Fibroblast of lung (primary cell): ENCODE data around the gene GAB2. TPM values are rescaled to one million over a fixed set of nuclear protein-coding genes. Genes with fewer than 3 reads are reported as not detected.

Experiments
- DNase-seq, 2 donors: peaks; one replicate each; pipeline versions ENCODE4 v3.0.0 to v3.0.0-alpha.2; 2010; ENCODE audit warnings: low read depth in 2 of 2
- H2AFZ ChIP-seq: 2 replicates; pipeline ENCODE4 v1.5.1; 2012; ENCODE audit warnings: low read length, control low read depth, inconsistent platforms
- H3K27ac ChIP-seq: 2 replicates; pipeline ENCODE4 v1.5.1; 2011; ENCODE audit warnings: low read length, control low read depth; ENCODE audit not compliant: insufficient read depth
- H3K27me3 ChIP-seq: 2 replicates; pipeline ENCODE4 v1.5.1; 2011; ENCODE audit warnings: mild to moderate bottlenecking, low read length; ENCODE audit not compliant: control insufficient read depth, insufficient read depth
- H3K36me3 ChIP-seq: 2 replicates; pipeline ENCODE4 v1.5.1; 2011; ENCODE audit warnings: low read length; ENCODE audit not compliant: control insufficient read depth, insufficient read depth
- H3K4me1 ChIP-seq: 2 replicates; pipeline ENCODE4 v1.5.1; 2011; ENCODE audit warnings: low read length; ENCODE audit not compliant: control insufficient read depth, insufficient read depth; ENCODE audit errors: extremely low read depth
- H3K4me2 ChIP-seq: 2 replicates; pipeline ENCODE4 v1.5.1; 2011; ENCODE audit warnings: low read length, control low read depth; ENCODE audit not compliant: insufficient read depth; ENCODE audit errors: extremely low read depth
- H3K4me3 ChIP-seq, 4 experiments: fragments of 200-600 bp in 1 of 4; sonication (generic) in 1 of 4; replicated peaks in 1 of 4; 2 replicates each; pipeline ENCODE4 v1.5.1; 2011 to 2016; ENCODE audit warnings: low read length in 4 of 4, low read depth in 3 of 4, mild to moderate bottlenecking in 3 of 4, control low read depth in 2 of 4, inconsistent platforms in 1 of 4, mixed read lengths in 1 of 4; ENCODE audit not compliant: insufficient read depth in 1 of 4; ENCODE audit errors: control extremely low read depth in 1 of 4
- H3K79me2 ChIP-seq: 2 replicates; pipeline ENCODE4 v1.5.1; 2012; ENCODE audit warnings: mild to moderate bottlenecking, low read length, inconsistent platforms; ENCODE audit not compliant: control insufficient read depth, insufficient read depth
- H3K9ac ChIP-seq: 2 replicates; pipeline ENCODE4 v1.5.1; 2011; ENCODE audit warnings: mild to moderate bottlenecking, low read length, control low read depth; ENCODE audit not compliant: insufficient read depth
- H3K9me3 ChIP-seq: 2 replicates; pipeline ENCODE4 v1.5.1; 2012; ENCODE audit warnings: low read depth, low read length; ENCODE audit not compliant: control insufficient read depth, insufficient read depth
- H4K20me1 ChIP-seq: 2 replicates; pipeline ENCODE4 v1.5.1; 2011; ENCODE audit warnings: low read length; ENCODE audit not compliant: control insufficient read depth, insufficient read depth; ENCODE audit errors: extremely low read depth
- EZH2 ChIP-seq: IDR thresholded peaks from 2 replicates; pipeline ENCODE4 v1.5.1; 2012; ENCODE audit warnings: low read length, control low read depth, mild to moderate bottlenecking; ENCODE audit errors: missing control alignments
- polyA plus RNA-seq, 2 donors: library from polyadenylated mRNA; depleted of rRNA in 1 of 2; stranded (reverse) in 1 of 2; unstranded in 1 of 2; fragments of >200 nt; gene quantifications; 2 replicates each; pipeline ENCODE4 v1.2.1, GENCODE V29; 2011 to 2012; ENCODE audit warnings: missing spikeins in 1 of 2
- total RNA-seq: library from RNA; depleted of rRNA; stranded (reverse); fragments of >200 nt; gene quantifications from 2 replicates; pipeline ENCODE4 v1.2.1, GENCODE V29; 2014
- TF ChIP-seq, protein P1 (sequence below), 2 donors: IDR thresholded peaks in 1 of 2; conservative IDR thresholded peaks in 1 of 2; 1 replicate in 1 of 2; 2 replicates in 1 of 2; pipeline ENCODE4 v1.5.1; 2011 to 2012; ENCODE audit warnings: low read length in 2 of 2, control low read depth in 1 of 2, inconsistent platforms in 1 of 2, low read depth in 1 of 2, mild to moderate bottlenecking in 1 of 2

The GAB2 gene
- total and polyA plus RNA-seq, 2 donors (not counting 1 experiment from before 2014, with no cell fraction given): 7.1 to 14.0 TPM

GRCh38 chr11:78459738-78460137 lies 42.1 kb upstream of the GAB2 start:
- Histone ChIP-seq H3K9ac (no peak overlapping the region), H3K9me3 (no peaks in the 10 kb centered on the region), H4K20me1 (no peaks in the 10 kb centered on the region), H3K79me2 (no peaks in the 10 kb centered on the region), H3K4me3 (no peak overlapping the region), H3K27me3 (no peaks in the 10 kb centered on the region), H3K36me3 (no peaks in the 10 kb centered on the region), H3K4me1 (peaks cover 2% of the 10 kb centered on the region), H3K27ac (no peak overlapping the region), H2AFZ (no peak overlapping the region), H3K4me2 (no peak overlapping the region)
- TF ChIP-seq, protein P1, sequence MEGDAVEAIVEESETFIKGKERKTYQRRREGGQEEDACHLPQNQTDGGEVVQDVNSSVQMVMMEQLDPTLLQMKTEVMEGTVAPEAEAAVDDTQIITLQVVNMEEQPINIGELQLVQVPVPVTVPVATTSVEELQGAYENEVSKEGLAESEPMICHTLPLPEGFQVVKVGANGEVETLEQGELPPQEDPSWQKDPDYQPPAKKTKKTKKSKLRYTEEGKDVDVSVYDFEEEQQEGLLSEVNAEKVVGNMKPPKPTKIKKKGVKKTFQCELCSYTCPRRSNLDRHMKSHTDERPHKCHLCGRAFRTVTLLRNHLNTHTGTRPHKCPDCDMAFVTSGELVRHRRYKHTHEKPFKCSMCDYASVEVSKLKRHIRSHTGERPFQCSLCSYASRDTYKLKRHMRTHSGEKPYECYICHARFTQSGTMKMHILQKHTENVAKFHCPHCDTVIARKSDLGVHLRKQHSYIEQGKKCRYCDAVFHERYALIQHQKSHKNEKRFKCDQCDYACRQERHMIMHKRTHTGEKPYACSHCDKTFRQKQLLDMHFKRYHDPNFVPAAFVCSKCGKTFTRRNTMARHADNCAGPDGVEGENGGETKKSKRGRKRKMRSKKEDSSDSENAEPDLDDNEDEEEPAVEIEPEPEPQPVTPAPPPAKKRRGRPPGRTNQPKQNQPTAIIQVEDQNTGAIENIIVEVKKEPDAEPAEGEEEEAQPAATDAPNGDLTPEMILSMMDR (conservative IDR thresholded peaks at IDR 0.05 in 1 of 2, IDR thresholded peaks at IDR 0.05 in 1 of 2; ENCODE audit: low read depth in 1 of 2, low read length in 2 of 2): no peak
- no peak for TF ChIP-seq EZH2
- no peak for DNase-seq

- Histone ChIP-seq H3K4me1 (peaks cover 2% of the 10 kb centered on the region), H3K4me3 (no peak overlapping the region), H3K9ac (no peak overlapping the region), H3K27me3 (no peaks in the 10 kb centered on the region), H3K9me3 (no peaks in the 10 kb centered on the region), H4K20me1 (no peaks in the 10 kb centered on the region), H3K36me3 (no peaks in the 10 kb centered on the region), H2AFZ (no peak overlapping the region), H3K4me2 (no peak overlapping the region), H3K79me2 (no peaks in the 10 kb centered on the region), H3K27ac (no peak overlapping the region)
- TF ChIP-seq, protein P1 (conservative IDR thresholded peaks at IDR 0.05 in 1 of 2, IDR thresholded peaks at IDR 0.05 in 1 of 2; ENCODE audit: low read depth in 1 of 2, low read length in 2 of 2): no peak
- no peak for TF ChIP-seq EZH2
- no peak for DNase-seq
Measured at GRCh38 chr11:78457448-78457847, 39.8 kb upstream of the GAB2 start.

DNA sequence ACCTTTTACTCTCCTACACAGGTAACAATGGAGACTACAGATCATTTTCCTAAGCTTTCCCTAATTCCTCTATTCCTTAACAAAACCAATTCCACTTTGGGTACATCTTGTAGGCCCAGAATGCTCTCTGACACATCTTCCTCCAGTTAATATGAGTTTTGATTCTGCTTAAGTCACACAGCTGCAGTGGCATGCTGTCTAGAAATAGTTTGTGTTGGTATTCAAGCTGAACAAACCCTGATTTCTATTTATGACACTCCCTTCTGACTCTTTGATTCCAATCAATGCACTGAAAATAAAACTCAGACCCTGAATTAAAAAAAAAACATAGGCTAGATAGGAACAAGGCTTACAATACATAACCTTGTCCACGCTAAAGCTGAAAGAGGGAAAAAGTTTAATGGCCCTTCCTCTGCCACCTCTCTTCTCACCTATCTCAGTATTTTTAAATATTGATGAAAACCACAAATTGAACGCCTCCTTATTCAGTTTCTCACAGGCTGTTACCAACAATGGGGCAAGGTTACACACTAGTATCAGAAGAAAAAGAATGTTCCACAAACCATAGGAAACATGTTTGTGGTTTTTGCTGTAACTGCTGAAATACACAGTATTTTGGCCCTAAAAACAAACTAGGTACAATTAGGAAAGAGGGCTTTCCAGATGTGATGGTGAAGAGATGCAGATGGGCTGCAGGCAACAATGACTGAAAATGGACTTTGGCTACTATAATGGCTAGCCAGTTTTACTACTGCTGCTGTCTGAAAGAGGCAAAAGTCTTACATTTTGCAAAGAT lies 35.7 kb upstream of the GAB2 start:
- H2AFZ ChIP-seq: no peak overlapping the region
- H3K9me3 ChIP-seq: no peaks in the 10 kb centered on the region
- peak; percentile 52 to 66 for DNase-seq
- H3K27me3 ChIP-seq: no peaks in the 10 kb centered on the region
- H4K20me1 ChIP-seq: no peaks in the 10 kb centered on the region
- H3K4me3 ChIP-seq: no peak overlapping the region
- H3K4me1 ChIP-seq: no peaks in the 10 kb centered on the region
- H3K9ac ChIP-seq: no peak overlapping the region
- H3K27ac ChIP-seq: no peak overlapping the region
- no peak overlapping the region for H3K4me2 ChIP-seq
- no peaks in the 10 kb centered on the region for H3K36me3 ChIP-seq
- no peaks in the 10 kb centered on the region for H3K79me2 ChIP-seq
- TF ChIP-seq, protein P1 (conservative IDR thresholded peaks at IDR 0.05 in 1 of 2, IDR thresholded peaks at IDR 0.05 in 1 of 2; ENCODE audit: low read depth in 1 of 2, low read length in 2 of 2): no peak
- TF ChIP-seq EZH2: no peak
